ENCODE measurements around the gene C19orf81.

C19orf81 gene

DNA sequence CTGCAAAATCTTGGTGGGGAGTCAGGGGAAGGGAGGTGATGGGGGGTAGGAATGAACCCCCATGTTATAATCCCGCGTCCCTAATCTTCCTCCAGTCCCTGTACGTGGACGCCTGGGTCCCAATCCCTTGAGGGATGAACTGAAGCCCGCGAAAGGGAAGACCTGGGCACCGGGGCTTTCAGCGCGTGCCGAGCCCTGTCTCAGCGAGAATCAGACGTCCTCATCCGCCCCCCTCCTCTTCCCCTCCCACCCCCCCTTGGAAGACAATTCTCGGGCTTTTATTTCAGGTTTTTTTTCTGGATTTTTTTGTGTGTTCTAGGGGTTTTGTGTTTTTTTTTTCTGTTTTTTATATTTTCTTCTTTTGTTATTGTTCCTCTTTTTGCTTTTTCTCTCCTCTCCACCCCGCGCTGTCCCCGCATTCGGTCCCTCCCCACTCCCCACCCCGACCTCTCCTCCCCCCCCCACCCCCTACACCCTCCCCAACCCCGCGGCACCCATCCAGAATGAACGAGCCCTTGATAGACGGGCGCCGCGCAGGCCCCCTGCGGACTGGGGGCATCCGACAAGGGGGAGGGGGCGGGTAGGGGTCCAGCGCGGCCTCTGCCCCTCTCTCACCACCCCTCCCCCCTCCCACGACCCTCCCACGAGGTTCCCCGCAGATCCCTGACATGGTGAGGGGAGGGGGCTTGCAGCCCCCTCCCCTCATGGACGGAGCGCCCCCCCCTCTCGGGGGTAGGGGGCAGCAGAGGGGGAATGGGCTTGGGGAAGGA, 10.3 kb downstream of the C19orf81 start:
- DNase-seq, result no peak

DNA sequence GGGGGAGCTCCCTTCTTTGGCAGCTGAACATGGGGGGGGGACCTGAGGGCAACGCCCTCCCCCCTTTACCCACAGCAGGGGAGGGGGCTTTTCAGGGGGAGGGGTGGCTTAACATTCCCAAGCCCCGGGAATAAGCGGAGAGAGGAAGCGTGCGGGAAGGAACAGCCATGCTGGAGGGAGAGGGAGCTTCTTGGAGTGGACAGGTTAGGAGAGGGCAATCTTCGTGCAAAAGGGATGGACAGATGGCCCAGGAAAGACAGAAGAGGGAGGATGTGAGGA, 10.8 kb downstream of the C19orf81 start:
- no peak for DNase-seq

DNA sequence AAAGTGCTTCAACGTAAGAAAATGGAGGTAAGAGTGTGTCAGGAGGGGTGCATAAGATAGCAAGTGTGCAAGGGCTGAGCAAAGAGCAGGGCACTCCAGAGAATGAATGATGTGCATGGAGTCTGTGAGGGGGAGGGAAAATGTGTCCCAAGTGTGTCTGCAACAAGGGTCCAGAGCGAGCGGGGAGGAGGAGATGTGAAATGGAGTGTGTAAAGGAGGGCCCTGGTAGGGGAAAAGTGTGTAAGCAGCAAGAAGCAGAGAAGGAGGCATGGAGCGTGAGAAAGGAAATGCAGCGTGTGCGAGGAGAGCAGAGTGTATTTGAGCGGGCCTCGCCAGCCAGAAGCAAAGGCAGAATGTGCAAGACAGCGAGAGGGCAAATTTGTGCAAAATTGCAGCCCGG, 11.8 kb downstream of the C19orf81 start:
- no peak for DNase-seq

DNA sequence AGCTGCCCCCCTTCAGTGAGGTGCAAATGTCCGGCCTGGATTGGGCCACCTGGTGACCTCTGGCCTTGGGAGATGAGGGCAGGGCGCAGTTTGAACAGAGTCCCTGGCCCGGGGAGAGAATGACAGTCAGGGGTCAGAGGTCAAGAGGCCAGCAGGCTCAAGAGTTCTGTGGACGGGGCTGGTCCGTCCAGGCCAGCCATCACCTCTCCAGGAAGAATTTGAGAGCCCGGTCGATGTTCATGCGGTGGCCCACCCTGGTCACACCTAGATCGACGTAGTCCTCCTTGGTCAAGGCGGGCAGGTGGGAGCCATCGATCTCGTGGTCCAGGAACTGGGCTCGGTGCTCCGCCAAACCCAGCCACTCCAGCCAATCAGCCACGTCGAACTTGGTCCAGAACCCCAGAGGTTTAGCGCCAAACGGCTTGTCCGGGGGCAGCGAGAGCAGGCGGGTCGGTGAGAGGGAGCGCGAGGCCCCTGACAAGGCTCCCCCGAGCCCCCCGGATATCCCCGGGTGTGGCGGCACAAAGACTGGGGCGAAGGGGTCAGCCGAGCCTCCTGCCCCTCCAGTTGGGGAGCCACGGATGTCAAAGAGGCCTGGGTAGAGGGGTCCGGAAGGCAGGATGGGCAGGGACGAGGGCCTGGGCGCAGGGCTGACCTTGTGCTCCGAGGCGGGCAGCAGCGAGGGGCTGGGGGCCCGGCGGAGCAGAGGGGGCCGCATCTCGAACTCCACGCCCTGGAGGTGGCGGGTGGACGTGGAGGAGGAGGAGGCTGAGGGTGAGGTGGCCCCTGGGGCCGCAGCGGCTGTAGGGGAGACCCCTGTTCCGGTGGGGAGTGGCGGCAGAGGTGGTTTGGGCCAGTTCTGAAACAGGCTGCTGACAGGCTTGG, 12.8 kb downstream of the C19orf81 start:
- no peak for DNase-seq

DNA sequence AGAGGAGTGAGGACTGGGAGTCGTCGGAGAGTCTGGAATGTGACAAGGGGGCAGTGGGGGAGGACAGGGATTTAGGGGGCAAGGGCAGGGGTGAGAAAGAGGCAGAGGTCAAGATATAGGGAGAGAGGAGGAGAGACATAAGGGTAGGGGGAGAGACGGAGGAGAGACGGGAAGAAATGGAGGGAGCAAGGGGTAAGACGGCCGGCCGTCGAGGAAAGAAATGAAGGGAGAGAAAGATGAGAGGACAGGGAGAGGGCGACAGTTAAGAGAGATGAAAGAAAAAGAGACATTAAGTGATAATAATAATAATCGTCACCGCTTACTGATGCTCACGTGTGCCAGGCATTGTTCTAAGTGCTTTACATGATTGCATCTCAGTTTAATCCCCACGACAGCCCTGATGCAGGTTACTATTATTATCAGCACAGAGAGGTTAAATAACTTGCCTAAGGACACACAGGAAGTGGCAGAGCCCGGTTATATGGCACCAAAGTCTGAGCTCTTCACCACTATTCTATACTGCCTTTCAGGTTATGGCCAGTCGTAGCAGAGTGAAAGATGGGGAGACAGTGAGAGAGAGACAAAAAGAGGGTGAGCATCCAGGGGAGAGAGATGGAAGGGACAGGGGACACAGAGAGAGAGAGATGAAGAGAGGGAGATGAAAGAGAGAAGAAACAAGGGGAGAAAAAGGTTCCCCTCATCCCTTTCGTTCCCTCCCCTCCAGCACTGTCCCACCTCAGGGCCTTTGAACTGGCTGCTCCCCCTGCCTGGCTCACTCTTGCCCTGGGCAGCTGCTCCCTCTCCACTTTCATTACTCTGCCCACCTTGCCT, 13.6 kb downstream of the C19orf81 start:
- no peak for DNase-seq

DNA sequence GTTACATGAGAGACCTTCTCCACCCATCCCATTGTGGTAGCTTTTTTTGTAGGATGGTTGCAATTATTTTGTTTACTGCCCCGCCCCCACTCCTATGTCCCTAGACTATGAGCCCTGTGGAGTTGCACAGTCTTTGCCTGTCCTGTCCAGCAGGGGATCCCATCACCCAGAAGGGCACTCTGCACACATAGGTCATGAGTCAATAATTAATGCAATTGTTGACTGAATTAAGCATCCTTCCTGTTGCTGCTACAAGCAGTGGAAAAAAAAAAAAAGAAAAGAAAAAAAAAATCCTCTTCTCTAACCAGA, 14.2 kb downstream of the C19orf81 start:
- no peak for DNase-seq

DNA sequence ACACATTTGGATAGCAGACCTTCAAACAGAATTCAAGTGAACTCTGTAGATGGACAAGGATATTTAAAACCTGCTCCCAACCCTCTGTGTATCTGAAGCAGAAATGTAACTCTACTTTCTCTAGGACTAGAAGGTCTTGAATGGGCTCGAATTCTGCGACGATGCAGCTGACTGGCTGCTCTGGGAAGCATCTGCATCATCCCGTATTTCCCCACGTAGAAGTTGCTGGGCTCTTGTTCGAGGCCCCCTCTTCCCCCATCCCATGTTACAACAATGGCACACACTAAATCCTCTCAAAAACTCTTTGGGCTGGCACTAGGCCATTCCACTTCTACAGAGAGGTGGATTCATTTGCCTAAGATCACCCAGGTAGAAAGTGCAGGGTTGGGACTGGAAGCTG, 15.0 kb downstream of the C19orf81 start:
- DNase-seq, result no peak

DNA sequence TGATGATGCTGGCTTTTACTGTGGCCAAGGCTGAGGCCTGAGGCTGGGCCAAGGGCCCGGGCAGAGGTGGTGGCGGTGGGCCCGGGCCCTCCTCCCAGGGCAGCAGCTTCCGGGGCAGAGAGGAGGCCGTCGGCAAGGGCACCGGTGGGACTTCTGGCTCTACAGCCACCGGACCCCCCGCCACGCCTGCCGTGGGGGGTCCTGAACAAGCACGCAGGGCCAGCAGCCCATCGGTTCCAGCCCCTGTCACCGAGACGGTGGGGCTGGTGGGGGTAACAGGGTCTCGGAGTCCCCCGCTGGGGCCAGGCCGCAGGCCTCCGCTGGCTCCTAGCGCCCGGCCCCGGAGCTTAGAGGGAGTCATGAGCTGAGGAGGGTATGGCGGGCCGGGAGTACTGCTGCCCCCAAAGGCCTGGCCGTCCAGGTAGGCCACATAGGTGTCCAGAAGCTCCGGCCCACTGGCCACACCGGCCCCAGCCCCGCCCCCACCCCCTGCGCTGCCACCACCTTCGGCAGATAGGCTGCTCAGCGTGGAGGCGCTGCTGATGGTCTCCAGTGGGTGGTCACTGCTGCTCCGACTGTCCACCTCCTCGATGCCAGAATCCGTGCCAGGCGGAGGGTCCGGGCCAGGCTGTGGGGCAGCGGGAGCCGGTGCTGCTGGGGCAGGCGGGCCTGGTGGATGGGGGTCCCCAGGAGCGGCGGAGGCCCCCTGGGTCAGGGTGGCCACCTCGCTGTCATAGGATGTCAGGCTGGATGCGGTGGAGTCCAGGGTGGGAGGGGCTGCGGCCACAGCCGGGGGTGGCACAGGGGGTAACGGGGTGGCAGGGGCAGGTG, 17.3 kb downstream of the C19orf81 start:
- no peak for DNase-seq

DNA sequence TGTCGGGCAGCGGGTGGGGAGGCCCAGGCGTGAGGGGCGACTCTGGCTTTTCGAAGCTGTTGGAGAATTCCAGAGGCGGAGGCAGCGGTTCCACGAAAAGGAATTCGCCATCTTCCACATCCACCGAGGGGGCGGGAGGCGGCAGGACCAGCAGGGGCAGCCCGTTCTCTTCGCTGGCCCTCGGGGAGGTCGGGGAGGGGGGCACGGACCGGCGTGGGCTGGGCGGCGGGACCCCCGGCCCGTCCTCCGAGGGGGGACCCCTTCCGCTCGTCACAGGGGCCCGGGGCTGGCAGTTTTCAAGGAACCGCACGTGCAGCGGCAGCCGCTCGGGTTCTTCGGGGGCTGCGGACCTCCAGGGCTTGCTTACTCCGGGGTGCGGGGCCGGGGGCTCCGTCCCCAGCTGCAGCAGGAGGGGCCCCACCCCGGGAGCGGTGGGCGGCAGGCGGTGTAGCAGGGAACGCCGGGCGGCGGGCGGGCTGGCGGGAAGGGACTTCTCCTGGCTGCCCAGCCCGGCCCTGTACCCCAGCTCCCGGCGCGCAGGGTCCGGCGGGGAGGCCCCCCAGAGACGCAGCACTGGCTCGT, 18.0 kb downstream of the C19orf81 start:
- DNase-seq, result no peak

DNA sequence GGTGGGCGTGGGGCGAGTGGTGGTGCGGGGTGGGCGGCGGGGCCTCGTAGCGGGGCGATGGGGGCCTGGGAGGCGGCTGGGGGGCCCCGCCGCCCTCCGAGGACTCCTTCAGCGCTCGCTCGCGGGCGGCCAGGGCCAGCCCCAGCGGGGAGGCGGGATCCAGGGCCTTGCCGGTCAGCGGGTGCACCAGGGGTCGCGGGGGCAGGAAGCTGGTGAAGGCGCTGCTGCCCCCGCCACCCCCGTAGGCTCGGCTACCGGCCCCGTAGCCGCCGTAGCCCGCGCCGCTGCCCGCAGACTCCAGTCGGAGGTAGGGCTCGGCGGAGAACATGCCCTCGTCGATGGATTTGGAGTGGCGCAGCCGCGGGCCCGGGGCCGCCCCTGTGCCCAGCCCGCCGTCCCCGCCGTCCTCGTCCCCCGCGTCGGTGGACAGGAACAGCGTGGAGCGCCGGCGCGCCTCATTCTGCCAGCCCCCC, 18.6 kb downstream of the C19orf81 start:
- DNase-seq, result no peak

DNA sequence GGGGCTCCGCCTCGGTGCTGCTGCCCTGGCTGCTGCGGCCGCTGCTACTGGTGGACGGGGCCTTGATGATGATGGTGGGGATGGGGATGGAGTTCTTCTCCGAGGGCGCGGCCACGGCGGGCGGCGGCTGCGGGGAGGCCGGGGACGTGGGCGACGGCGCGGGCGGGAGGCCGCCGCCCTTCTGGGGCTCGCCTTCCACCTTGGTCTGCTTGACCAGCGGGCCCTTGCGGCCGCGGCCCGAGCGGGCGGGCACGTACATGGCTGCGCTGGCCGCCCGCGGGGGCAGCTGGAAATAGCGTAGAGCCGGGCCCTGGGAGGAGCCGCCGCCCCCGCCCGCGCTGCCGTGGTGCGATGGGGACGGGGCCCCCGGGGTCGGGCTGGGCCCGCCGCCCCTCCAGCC, 19.2 kb downstream of the C19orf81 start:
- DNase-seq, result no peak

DNA sequence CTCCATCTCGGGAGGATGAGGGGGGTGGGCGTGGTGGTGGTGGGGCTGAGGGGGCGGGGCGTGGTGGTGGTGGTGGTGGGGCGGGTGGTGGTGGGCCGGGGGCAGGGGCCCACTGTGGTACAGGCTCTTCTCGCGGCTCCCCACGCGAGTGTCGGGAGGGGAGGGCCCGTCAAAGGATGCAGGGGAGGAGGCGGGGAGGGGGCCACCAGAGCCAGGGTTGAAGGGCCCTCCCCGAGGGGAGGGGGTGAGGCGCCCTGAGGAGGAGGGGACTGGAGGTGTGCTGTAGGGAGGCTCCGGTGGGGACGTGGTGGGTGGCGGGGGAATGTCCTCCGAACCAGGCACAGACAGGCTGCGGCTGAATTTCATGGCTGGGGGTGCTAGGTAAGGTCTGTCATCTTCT, 19.6 kb downstream of the C19orf81 start:
- DNase-seq, result no peak

DNA sequence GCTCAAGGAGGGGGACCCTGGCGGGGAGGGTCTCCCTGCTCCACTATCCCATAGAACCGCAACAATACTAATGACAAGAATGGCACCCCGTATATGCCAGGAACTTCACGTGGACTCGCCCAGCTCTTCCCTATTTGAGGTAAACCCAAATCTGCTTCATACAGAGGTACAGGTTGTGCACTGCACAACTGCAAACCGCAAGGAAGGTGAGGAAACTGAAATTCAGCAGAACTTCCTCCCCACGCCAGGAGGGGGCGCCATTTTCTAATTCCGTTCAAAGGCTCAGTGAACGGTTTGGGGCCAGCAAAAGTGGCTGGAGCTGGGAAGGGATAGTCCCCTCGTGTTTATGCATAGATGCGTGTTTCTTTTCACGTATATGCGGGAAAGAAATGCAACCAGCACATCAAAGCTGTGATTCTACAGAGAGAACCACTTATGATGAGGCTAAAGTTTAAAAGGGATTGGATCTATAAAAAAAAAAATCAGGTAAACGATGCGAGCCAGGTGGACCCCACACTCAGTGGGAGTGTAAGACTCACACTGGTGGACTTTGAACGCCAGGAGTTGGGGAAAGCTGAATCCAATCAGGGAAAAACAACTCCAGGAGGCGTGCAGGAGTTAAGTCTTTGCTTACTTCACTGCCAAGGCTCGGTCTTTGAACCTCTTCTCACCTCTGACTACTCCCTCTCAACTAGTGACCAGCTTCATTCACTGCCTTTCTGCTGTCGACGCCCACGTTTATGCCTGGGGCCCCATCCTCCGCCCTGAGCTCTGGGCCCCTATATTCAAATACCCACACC, 20.3 kb downstream of the C19orf81 start:
- peak; percentile 1 to 75 for DNase-seq

DNA sequence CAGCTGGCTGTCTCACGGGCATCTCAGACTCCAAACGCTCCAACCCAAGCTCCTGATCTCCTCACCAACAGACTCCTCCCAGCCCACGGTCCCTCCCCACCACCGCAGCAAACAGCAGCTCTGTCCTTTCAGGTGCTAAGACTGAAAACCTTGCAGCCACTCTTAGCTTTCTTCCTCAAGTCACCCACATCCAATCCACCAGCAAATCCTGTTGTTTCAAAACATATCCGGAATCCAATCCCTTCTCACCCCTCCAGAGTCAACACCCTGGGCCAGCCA, 20.8 kb downstream of the C19orf81 start:
- DNase-seq, result no peak

DNA sequence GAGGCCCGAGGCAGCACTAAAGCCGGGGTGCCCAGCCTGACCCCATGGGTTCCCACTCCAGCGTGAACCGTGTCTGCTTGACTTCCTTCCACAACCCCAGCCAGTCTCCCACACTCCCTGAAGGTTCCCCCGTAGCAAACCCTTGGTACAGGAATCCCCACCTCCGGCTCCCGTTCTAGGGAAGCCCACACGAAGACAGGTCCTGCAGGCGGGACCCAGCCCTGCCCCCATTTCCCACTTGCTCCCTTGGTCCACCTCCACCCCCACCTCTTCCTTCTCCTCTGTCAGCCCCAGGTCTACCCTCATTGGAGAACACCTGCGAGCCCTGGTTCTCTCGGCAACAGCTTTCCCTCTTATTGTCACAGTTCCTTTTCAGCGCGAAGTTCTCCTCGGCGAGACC, 23.9 kb downstream of the C19orf81 start:
- no peak for DNase-seq

DNA sequence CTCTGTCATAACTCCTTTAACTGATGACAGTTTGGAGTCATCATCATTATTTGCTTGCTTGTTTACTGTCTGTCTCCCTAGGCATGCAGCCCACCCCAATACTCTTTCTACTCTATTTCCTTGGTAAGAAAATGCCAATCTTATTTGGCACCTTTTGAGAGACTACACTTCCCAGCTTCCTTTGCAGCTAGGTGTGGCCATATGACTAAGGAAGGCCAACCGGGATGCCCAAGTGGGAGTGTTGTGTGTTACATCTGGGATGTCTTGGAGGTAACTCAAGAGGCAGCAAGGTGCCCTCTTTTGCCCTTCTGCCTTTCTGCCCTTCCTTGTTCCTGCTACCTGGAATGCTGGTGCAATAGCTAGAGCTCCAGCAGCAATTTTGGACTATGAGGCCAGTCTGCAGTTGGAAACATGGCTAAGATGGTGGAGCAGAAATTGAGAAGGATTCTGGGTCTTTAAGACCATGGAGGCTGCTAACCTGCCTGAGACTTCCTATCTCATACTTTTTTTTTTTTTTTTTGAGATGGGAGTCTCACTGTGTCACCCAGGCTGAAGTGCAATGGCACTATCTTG, 27.5 kb downstream of the C19orf81 start:
- DNase-seq, result no peak

DNA sequence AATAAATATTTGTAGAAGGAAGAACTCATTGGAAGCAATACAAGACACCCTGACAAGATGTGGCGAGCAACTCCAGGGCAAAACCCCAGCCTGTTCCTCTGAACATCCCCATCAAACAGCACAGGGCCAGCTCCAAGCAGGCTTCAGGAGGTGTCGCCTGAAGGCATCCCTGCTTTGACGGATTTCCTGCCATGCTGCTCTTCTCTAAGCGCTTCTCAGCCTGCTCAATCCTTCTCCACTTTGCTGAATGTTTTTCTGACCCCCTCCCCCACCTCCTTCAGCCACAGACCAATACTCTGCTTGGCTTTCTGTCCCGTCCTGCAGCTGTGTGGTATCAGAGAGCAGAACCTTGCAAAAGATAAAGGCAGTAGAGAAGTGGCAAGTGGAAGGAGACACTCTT, 28.4 kb downstream of the C19orf81 start:
- no peak for DNase-seq

DNA sequence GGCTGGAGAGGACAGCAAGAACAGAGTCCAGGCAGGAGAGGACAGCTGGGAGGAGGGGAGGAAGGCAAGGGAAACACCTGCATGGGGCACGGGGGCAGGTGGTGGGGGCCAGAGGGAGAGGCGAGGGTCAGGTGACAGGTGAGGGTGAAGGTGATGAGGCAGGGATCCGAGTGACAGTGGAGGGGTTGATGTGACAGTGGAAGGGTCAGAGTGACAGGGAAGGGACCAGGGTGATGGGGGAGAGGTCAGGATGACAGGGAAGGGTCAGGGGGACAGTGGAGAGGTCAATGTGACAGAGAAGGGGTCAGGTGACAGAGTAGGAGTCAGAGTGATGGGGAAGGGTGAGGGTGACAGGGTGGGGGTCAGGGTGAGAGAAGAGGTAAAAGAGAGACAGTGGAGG, 29.1 kb downstream of the C19orf81 start:
- no peak for DNase-seq

DNA sequence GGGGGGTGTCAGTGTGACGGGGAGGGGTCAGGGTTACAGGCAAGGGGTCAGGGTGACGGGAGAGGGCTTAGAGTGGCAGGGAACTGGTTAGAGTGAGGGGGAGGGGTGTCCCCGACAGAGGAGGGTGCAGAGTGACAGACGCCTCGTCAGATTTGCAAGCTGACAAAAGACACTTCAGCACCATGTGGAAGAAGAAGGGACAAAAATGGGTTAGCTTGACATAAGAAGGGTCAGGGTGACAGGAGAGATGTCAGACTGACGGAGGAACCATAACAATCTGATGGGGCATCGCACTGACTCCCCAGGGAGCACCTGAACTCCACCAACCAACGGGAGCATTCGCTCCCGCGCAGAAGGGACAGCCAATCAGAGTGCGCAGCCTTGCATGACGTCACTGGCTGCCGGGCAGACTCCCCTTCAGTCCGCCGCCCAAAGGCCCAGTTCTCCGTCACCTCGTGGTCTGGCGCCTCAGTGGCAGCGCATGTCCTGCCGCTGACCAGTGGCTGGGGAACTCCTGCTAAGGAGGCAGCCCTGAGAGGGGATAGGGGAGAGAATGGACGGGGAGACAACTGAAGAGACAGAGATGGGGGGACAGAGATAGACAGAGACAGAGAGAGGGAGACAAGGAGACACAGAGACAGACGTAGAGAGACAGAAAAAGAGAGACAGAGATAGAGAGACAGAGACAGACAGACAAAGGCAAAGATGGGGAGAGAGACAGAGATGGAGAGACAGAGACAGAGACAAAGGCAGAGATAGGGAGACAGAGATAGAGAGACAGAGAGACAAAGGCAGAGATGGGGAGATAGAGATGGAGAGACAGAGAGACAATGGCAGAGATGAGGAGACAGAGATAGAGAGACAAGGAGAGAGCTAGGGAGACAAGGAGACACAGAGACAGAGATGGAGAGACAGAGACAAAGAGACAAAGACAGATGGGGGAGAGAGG, 30.2 kb downstream of the C19orf81 start:
- peak; percentile 57 to 87 for DNase-seq

Measured in inflammatory macrophage treated with lipopolysaccharide for 1 hour (primary cell).